HG03060 (cell line): Measurements from ENCODE around the gene UBE2QL1.

ENCODE experiments used
- ATAC-seq: cut with Tn5 transposase; IDR thresholded peaks from one replicate; pipeline ENCODE4 v1.9.1; 2021; ENCODE audit warnings: low read depth, moderate number of reproducible peaks; ENCODE audit not compliant: unreplicated experiment

UBE2QL1 gene

GRCh38 chr5:6448622-6449464 lies at the start of gene UBE2QL1:
UBE2QL1 (plus strand) TSS chr5:6448859; CDS start chr5:6448894, 35 bp downstream.
- ATAC-seq: no peak

GRCh38 chr5:6399980-6400910 lies 48.4 kb upstream of the UBE2QL1 start:
- no peak for ATAC-seq

GRCh38 chr5:6401410-6401809 lies 47.2 kb upstream of the UBE2QL1 start:
- no peak for ATAC-seq

- ATAC-seq: no peak
Measured at GRCh38 chr5:6402939-6403338, 45.7 kb upstream of the UBE2QL1 start.

GRCh38 chr5:6403416-6403815 lies 45.2 kb upstream of the UBE2QL1 start:
- no peak for ATAC-seq

GRCh38 chr5:6404129-6404528 lies 44.5 kb upstream of the UBE2QL1 start:
- ATAC-seq: no peak

GRCh38 chr5:6405591-6405990 lies 43.1 kb upstream of the UBE2QL1 start:
- no peak for ATAC-seq

GRCh38 chr5:6407558-6408259 lies 41.0 kb upstream of the UBE2QL1 start:
- no peak for ATAC-seq

- no peak for ATAC-seq
Measured at GRCh38 chr5:6408260-6408596, 40.4 kb upstream of the UBE2QL1 start.

- ATAC-seq: no peak
Measured at GRCh38 chr5:6408627-6409446, 39.8 kb upstream of the UBE2QL1 start.

GRCh38 chr5:6410421-6410820 lies 38.2 kb upstream of the UBE2QL1 start:
- no peak for ATAC-seq

- ATAC-seq: no peak
Measured at GRCh38 chr5:6411141-6411540, 37.5 kb upstream of the UBE2QL1 start.

- ATAC-seq: no peak
Measured at GRCh38 chr5:6412811-6413210, 35.8 kb upstream of the UBE2QL1 start.

GRCh38 chr5:6417657-6418056 lies 31.0 kb upstream of the UBE2QL1 start:
- ATAC-seq: no peak

GRCh38 chr5:6418679-6419276 lies 29.9 kb upstream of the UBE2QL1 start:
- ATAC-seq: no peak

- ATAC-seq: no peak
Measured at GRCh38 chr5:6419340-6419852, 29.3 kb upstream of the UBE2QL1 start.

GRCh38 chr5:6423327-6424109 lies 25.1 kb upstream of the UBE2QL1 start:
- ATAC-seq: no peak

- no peak for ATAC-seq
Measured at GRCh38 chr5:6424110-6424659, 24.5 kb upstream of the UBE2QL1 start.
